ENCODE measurements around the gene MYL2.
A peak's percentile ranks its signal among the peaks of the same experiment; 100 is the strongest.

The MYL2 gene

GRCh38 chr12:110888256-110888991 is 32.0 kb downstream of the MYL2 start:
- DNase-seq = no peak

GRCh38 chr12:110885152-110885840 is 35.1 kb downstream of the MYL2 start:
- no peak for DNase-seq

GRCh38 chr12:110883251-110883650 is 37.1 kb downstream of the MYL2 start:
- no peak for DNase-seq

GRCh38 chr12:110880651-110881050 is 39.7 kb downstream of the MYL2 start:
- DNase-seq = no peak

- no peak for DNase-seq
These were observed 45.6 kb downstream of the MYL2 start for GRCh38 chr12:110874781-110875180.

- DNase-seq = no peak
These were observed 46.0 kb downstream of the MYL2 start for GRCh38 chr12:110874351-110874750.

- no peak for DNase-seq
These were observed 48.3 kb downstream of the MYL2 start for GRCh38 chr12:110872100-110872499.

- no peak for DNase-seq
These were observed 50.6 kb downstream of the MYL2 start for GRCh38 chr12:110869803-110870202.

- DNase-seq = no peak
These were observed 51.4 kb downstream of the MYL2 start for GRCh38 chr12:110869026-110869425.

GRCh38 chr12:110865521-110865920 is 54.9 kb downstream of the MYL2 start:
- DNase-seq = no peak

GRCh38 chr12:110863161-110863560 is 57.2 kb downstream of the MYL2 start:
- no peak for DNase-seq

GRCh38 chr12:110862329-110862728 is 58.0 kb downstream of the MYL2 start:
- DNase-seq = peak; percentile 20

- no peak for DNase-seq
These were observed 58.6 kb downstream of the MYL2 start for GRCh38 chr12:110861729-110862128.
